Central memory CD8-positive, alpha-beta T cell (primary cell): ENCODE results near the gene TMEM187.
A peak's percentile ranks its signal among the peaks of the same experiment; 100 is the strongest.
"Not testable (repeated sequence)": the region's sequence is repeated elsewhere in the genome, so short reads cannot be mapped to it uniquely, and the experiment has no call there.

Experiments used
- ATAC-seq: fragments of 150-1000 bp; cut with Tn5 transposase; replicated peaks from 2 replicates; pipeline ENCODE4 v1.10.0; 2022; ENCODE audit warnings: mild to moderate bottlenecking, moderate FRiP score, moderate number of reproducible peaks; ENCODE audit not compliant: poor library complexity, severe bottlenecking; ENCODE audit errors: extremely low read depth
- DNase-seq, 2 donors: peaks; one replicate each; pipeline ENCODE4 v3.0.0; 2021; ENCODE audit warnings: low spot score in 2 of 2
- H3K27ac Mint-ChIP-seq: one replicate; pipeline ENCODE4 v1.8.0; 2022; ENCODE audit warnings: low read depth, mild to moderate bottlenecking, moderate library complexity, mixed read lengths
- H3K27me3 Mint-ChIP-seq: one replicate; pipeline ENCODE4 v1.8.0; 2022; ENCODE audit warnings: mixed read lengths
- H3K36me3 Mint-ChIP-seq: one replicate; pipeline ENCODE4 v1.8.0; 2022; ENCODE audit warnings: mild to moderate bottlenecking, moderate library complexity, mixed read lengths; ENCODE audit not compliant: insufficient read depth
- H3K4me1 Mint-ChIP-seq: one replicate; pipeline ENCODE4 v1.8.0; 2022; ENCODE audit warnings: mixed read lengths
- H3K4me3 Mint-ChIP-seq: one replicate; pipeline ENCODE4 v1.8.0; 2022; ENCODE audit warnings: mild to moderate bottlenecking, moderate library complexity, mixed read lengths
- H3K9me3 Mint-ChIP-seq: one replicate; pipeline ENCODE4 v1.8.0; 2022; ENCODE audit warnings: mixed read lengths

The TMEM187 gene

GRCh38 chrX:153971450-153972367 is 845 bp upstream of the TMEM187 start, which contains the start of gene HCFC1:
HCFC1 (minus strand) TSS chrX:153971818; CDS start chrX:153970840, 978 bp downstream.
- peak; percentile 41 for ATAC-seq
- H3K4me1 Mint-ChIP-seq: peaks cover 35% of the 10 kb centered on the region
- H3K27ac Mint-ChIP-seq: peak within 1 kb of the TSS; percentile 99
- peaks cover 14% of the 10 kb centered on the region for H3K36me3 Mint-ChIP-seq
- H3K9me3 Mint-ChIP-seq: no peaks in the 10 kb centered on the region
- peak within 1 kb of the TSS; percentile 99 for H3K4me3 Mint-ChIP-seq
- peak; percentile 74 to 88 for DNase-seq
- no peaks in the 10 kb centered on the region for H3K27me3 Mint-ChIP-seq

GRCh38 chrX:153973127-153974002 is 811 bp downstream of the TMEM187 start:
- H3K27ac Mint-ChIP-seq: peak overlapping the region; percentile 80
- H3K9me3 Mint-ChIP-seq: no peaks in the 10 kb centered on the region
- no peaks in the 10 kb centered on the region for H3K27me3 Mint-ChIP-seq
- peak overlapping the region; percentile 99 for H3K4me3 Mint-ChIP-seq
- DNase-seq (no peak), ATAC-seq (no peak)
- H3K36me3 Mint-ChIP-seq: peaks cover 9% of the 10 kb centered on the region
- peaks cover 19% of the 10 kb centered on the region for H3K4me1 Mint-ChIP-seq

GRCh38 chrX:153974003-153974725 is 1.6 kb downstream of the TMEM187 start:
- peak overlapping the region; percentile 80 for H3K27ac Mint-ChIP-seq
- H3K4me1 Mint-ChIP-seq: peaks cover 18% of the 10 kb centered on the region
- no peaks in the 10 kb centered on the region for H3K9me3 Mint-ChIP-seq
- DNase-seq: no peak
- H3K4me3 Mint-ChIP-seq: peak overlapping the region; percentile 99
- ATAC-seq: no peak
- peaks cover 9% of the 10 kb centered on the region for H3K36me3 Mint-ChIP-seq
- H3K27me3 Mint-ChIP-seq: no peaks in the 10 kb centered on the region

GRCh38 chrX:153974726-153975286 is 2.3 kb downstream of the TMEM187 start:
- Mint-ChIP-seq H3K36me3 (peaks cover 8% of the 10 kb centered on the region), H3K4me1 (peaks cover 18% of the 10 kb centered on the region), H3K9me3 (no peaks in the 10 kb centered on the region), H3K27ac (peak overlapping the region; percentile 80), H3K4me3 (peak overlapping the region; percentile 99), H3K27me3 (no peaks in the 10 kb centered on the region)
- no peak for DNase-seq
- ATAC-seq: no peak

GRCh38 chrX:153980394-153980793 is 7.8 kb downstream of the TMEM187 start:
- not testable (repeated sequence) for DNase-seq, H3K9me3 Mint-ChIP-seq, H3K36me3 Mint-ChIP-seq, H3K27me3 Mint-ChIP-seq
- ATAC-seq: peak; percentile 79
- peak overlapping the region; percentile 74 for H3K4me3 Mint-ChIP-seq
- H3K4me1 Mint-ChIP-seq: peaks cover 30% of the 10 kb centered on the region
- peak overlapping the region; percentile 94 for H3K27ac Mint-ChIP-seq

GRCh38 chrX:153981231-153981630 is 8.7 kb downstream of the TMEM187 start:
- Mint-ChIP-seq H3K4me1 (peaks cover 30% of the 10 kb centered on the region), H3K36me3 (peaks cover 7% of the 10 kb centered on the region), H3K27ac (peak overlapping the region; percentile 94), H3K9me3 (no peaks in the 10 kb centered on the region), H3K27me3 (no peaks in the 10 kb centered on the region), H3K4me3 (peak overlapping the region; percentile 74)
- ATAC-seq (no peak), DNase-seq (no peak)

- Mint-ChIP-seq H3K4me1 (peaks cover 30% of the 10 kb centered on the region), H3K4me3 (peak overlapping the region; percentile 74), H3K9me3 (no peaks in the 10 kb centered on the region), H3K27me3 (no peaks in the 10 kb centered on the region), H3K27ac (peak overlapping the region; percentile 94), H3K36me3 (peaks cover 7% of the 10 kb centered on the region)
- DNase-seq: no peak
- ATAC-seq: no peak
These were observed 9.4 kb downstream of the TMEM187 start for GRCh38 chrX:153981771-153982533.

- DNase-seq (no peak), ATAC-seq (no peak)
- Mint-ChIP-seq H3K27ac (no peak overlapping the region), H3K4me1 (peaks cover 30% of the 10 kb centered on the region), H3K4me3 (peak overlapping the region; percentile 42), H3K9me3 (no peaks in the 10 kb centered on the region), H3K36me3 (peaks cover 7% of the 10 kb centered on the region), H3K27me3 (no peaks in the 10 kb centered on the region)
These were observed 10.8 kb downstream of the TMEM187 start for GRCh38 chrX:153983321-153983801.

- ATAC-seq: no peak
- no peaks in the 10 kb centered on the region for H3K9me3 Mint-ChIP-seq
- peaks cover 7% of the 10 kb centered on the region for H3K36me3 Mint-ChIP-seq
- H3K4me1 Mint-ChIP-seq: peaks cover 30% of the 10 kb centered on the region
- peak overlapping the region; percentile 59 for H3K4me3 Mint-ChIP-seq
- H3K27ac Mint-ChIP-seq: peak overlapping the region; percentile 92
- no peak for DNase-seq
- H3K27me3 Mint-ChIP-seq: no peaks in the 10 kb centered on the region
These were observed 12.0 kb downstream of the TMEM187 start for GRCh38 chrX:153984351-153985178.

- H3K4me1 Mint-ChIP-seq: peaks cover 18% of the 10 kb centered on the region
- no peaks in the 10 kb centered on the region for H3K27me3 Mint-ChIP-seq
- H3K36me3 Mint-ChIP-seq: peaks cover 3% of the 10 kb centered on the region
- ATAC-seq (no peak), DNase-seq (no peak)
- H3K9me3 Mint-ChIP-seq: no peaks in the 10 kb centered on the region
- no peak overlapping the region for H3K4me3 Mint-ChIP-seq
- H3K27ac Mint-ChIP-seq: no peak overlapping the region
These were observed 15.9 kb downstream of the TMEM187 start for GRCh38 chrX:153988493-153988892.
